ENCODE data around the gene ATAD2B.

The ATAD2B gene

GRCh38 chr2:23828986-23829385 is 97.9 kb downstream of the ATAD2B start:
- H3K27ac ChIP-seq (ENCODE audit: low read length) = no peak overlapping the region
- H3K27me3 ChIP-seq (ENCODE audit: insufficient read depth, low read length) = no peaks in the 10 kb centered on the region
- no peaks in the 10 kb centered on the region for H3K9me3 ChIP-seq (ENCODE audit: insufficient read depth, low read depth, low read length)
- H3K4me1 ChIP-seq (ENCODE audit: insufficient read depth, low read length) = no peaks in the 10 kb centered on the region
- no peaks in the 10 kb centered on the region for H3K36me3 ChIP-seq (ENCODE audit: insufficient read depth, low read depth, low read length)
- no peak overlapping the region for H3K9ac ChIP-seq (ENCODE audit: low read depth, low read length)
- H3K4me3 ChIP-seq (ENCODE audit: low read length) = no peak overlapping the region

- Histone ChIP-seq H3K27me3 (ENCODE audit: insufficient read depth, low read length) (no peaks in the 10 kb centered on the region), H3K4me3 (ENCODE audit: low read length) (no peak overlapping the region), H3K9ac (ENCODE audit: low read depth, low read length) (no peak overlapping the region), H3K9me3 (ENCODE audit: insufficient read depth, low read depth, low read length) (no peaks in the 10 kb centered on the region), H3K4me1 (ENCODE audit: insufficient read depth, low read length) (no peaks in the 10 kb centered on the region), H3K27ac (ENCODE audit: low read length) (no peak overlapping the region), H3K36me3 (ENCODE audit: insufficient read depth, low read depth, low read length) (no peaks in the 10 kb centered on the region)
These were observed 98.5 kb downstream of the ATAD2B start for GRCh38 chr2:23828256-23828980.

GRCh38 chr2:23827287-23827686 is 99.6 kb downstream of the ATAD2B start:
- Histone ChIP-seq H3K9ac (ENCODE audit: low read depth, low read length) (no peak overlapping the region), H3K27me3 (ENCODE audit: insufficient read depth, low read length) (no peaks in the 10 kb centered on the region), H3K4me1 (ENCODE audit: insufficient read depth, low read length) (no peaks in the 10 kb centered on the region), H3K4me3 (ENCODE audit: low read length) (no peak overlapping the region), H3K27ac (ENCODE audit: low read length) (no peak overlapping the region), H3K9me3 (ENCODE audit: insufficient read depth, low read depth, low read length) (no peaks in the 10 kb centered on the region), H3K36me3 (ENCODE audit: insufficient read depth, low read depth, low read length) (peaks cover 5% of the 10 kb centered on the region; the same call in 1 of the 2 replicates)

GRCh38 chr2:23826771-23827170 is 100.2 kb downstream of the ATAD2B start:
- H3K36me3 ChIP-seq (ENCODE audit: insufficient read depth, low read depth, low read length) = peaks cover 9% of the 10 kb centered on the region; the same call in 1 of the 2 replicates
- no peaks in the 10 kb centered on the region for H3K9me3 ChIP-seq (ENCODE audit: insufficient read depth, low read depth, low read length)
- H3K4me1 ChIP-seq (ENCODE audit: insufficient read depth, low read length) = no peaks in the 10 kb centered on the region
- H3K27me3 ChIP-seq (ENCODE audit: insufficient read depth, low read length) = no peaks in the 10 kb centered on the region
- no peak overlapping the region for H3K4me3 ChIP-seq (ENCODE audit: low read length)
- no peak overlapping the region for H3K9ac ChIP-seq (ENCODE audit: low read depth, low read length)
- no peak overlapping the region for H3K27ac ChIP-seq (ENCODE audit: low read length)

GRCh38 chr2:23826040-23826439 is 100.9 kb downstream of the ATAD2B start:
- no peaks in the 10 kb centered on the region for H3K4me1 ChIP-seq (ENCODE audit: insufficient read depth, low read length)
- peaks cover 9% of the 10 kb centered on the region; the same call in 1 of the 2 replicates for H3K36me3 ChIP-seq (ENCODE audit: insufficient read depth, low read depth, low read length)
- no peak overlapping the region for H3K27ac ChIP-seq (ENCODE audit: low read length)
- no peaks in the 10 kb centered on the region for H3K27me3 ChIP-seq (ENCODE audit: insufficient read depth, low read length)
- H3K4me3 ChIP-seq (ENCODE audit: low read length) = no peak overlapping the region
- no peak overlapping the region for H3K9ac ChIP-seq (ENCODE audit: low read depth, low read length)
- H3K9me3 ChIP-seq (ENCODE audit: insufficient read depth, low read depth, low read length) = no peaks in the 10 kb centered on the region

- no peak overlapping the region for H3K9ac ChIP-seq (ENCODE audit: low read depth, low read length)
- H3K4me1 ChIP-seq (ENCODE audit: insufficient read depth, low read length) = no peaks in the 10 kb centered on the region
These were observed 102.1 kb downstream of the ATAD2B start for GRCh38 chr2:23824777-23825212.

GRCh38 chr2:23823863-23824262 is 103.1 kb downstream of the ATAD2B start:
- H3K4me3 ChIP-seq (ENCODE audit: low read length) = no peak overlapping the region
- no peak overlapping the region for H3K9ac ChIP-seq (ENCODE audit: low read depth, low read length)
- H3K27ac ChIP-seq (ENCODE audit: low read length) = no peak overlapping the region
- no peaks in the 10 kb centered on the region for H3K4me1 ChIP-seq (ENCODE audit: insufficient read depth, low read length)
- H3K36me3 ChIP-seq (ENCODE audit: insufficient read depth, low read depth, low read length) = peaks cover 9% of the 10 kb centered on the region; the same call in 1 of the 2 replicates
- no peaks in the 10 kb centered on the region for H3K9me3 ChIP-seq (ENCODE audit: insufficient read depth, low read depth, low read length)
- no peaks in the 10 kb centered on the region for H3K27me3 ChIP-seq (ENCODE audit: insufficient read depth, low read length)

More at GRCh38 chr2:23824777-23825212, 102.1 kb downstream of the ATAD2B start:
- Histone ChIP-seq H3K9me3 (ENCODE audit: insufficient read depth, low read depth, low read length) (no peaks in the 10 kb centered on the region), H3K36me3 (ENCODE audit: insufficient read depth, low read depth, low read length) (peaks cover 9% of the 10 kb centered on the region; the same call in 1 of the 2 replicates), H3K27me3 (ENCODE audit: insufficient read depth, low read length) (no peaks in the 10 kb centered on the region), H3K4me3 (ENCODE audit: low read length) (no peak overlapping the region), H3K27ac (ENCODE audit: low read length) (no peak overlapping the region)

- peaks cover 2% of the 10 kb centered on the region; the same call in 1 of the 2 replicates for H3K4me1 ChIP-seq (ENCODE audit: insufficient read depth, low read length)
- H3K27ac ChIP-seq (ENCODE audit: low read length) = no peak overlapping the region
- H3K4me3 ChIP-seq (ENCODE audit: low read length) = no peak overlapping the region
- H3K9ac ChIP-seq (ENCODE audit: low read depth, low read length) = no peak overlapping the region
- H3K27me3 ChIP-seq (ENCODE audit: insufficient read depth, low read length) = no peaks in the 10 kb centered on the region
- peaks cover 4% of the 10 kb centered on the region for H3K36me3 ChIP-seq (ENCODE audit: insufficient read depth, low read depth, low read length)
- H3K9me3 ChIP-seq (ENCODE audit: insufficient read depth, low read depth, low read length) = no peaks in the 10 kb centered on the region
These were observed 112.0 kb downstream of the ATAD2B start for GRCh38 chr2:23814963-23815362.

- no peak overlapping the region for H3K27ac ChIP-seq (ENCODE audit: low read length)
- H3K4me3 ChIP-seq (ENCODE audit: low read length) = no peak overlapping the region
- H3K27me3 ChIP-seq (ENCODE audit: insufficient read depth, low read length) = no peaks in the 10 kb centered on the region
- H3K36me3 ChIP-seq (ENCODE audit: insufficient read depth, low read depth, low read length) = peaks cover 11% of the 10 kb centered on the region
- H3K9me3 ChIP-seq (ENCODE audit: insufficient read depth, low read depth, low read length) = no peaks in the 10 kb centered on the region
- H3K9ac ChIP-seq (ENCODE audit: low read depth, low read length) = no peak overlapping the region
- peaks cover 2% of the 10 kb centered on the region; the same call in 1 of the 2 replicates for H3K4me1 ChIP-seq (ENCODE audit: insufficient read depth, low read length)
These were observed 113.5 kb downstream of the ATAD2B start for GRCh38 chr2:23813438-23813837.

- Histone ChIP-seq H3K9me3 (ENCODE audit: insufficient read depth, low read depth, low read length) (no peaks in the 10 kb centered on the region), H3K36me3 (ENCODE audit: insufficient read depth, low read depth, low read length) (peaks cover 11% of the 10 kb centered on the region), H3K9ac (ENCODE audit: low read depth, low read length) (no peak overlapping the region), H3K27ac (ENCODE audit: low read length) (no peak overlapping the region), H3K4me3 (ENCODE audit: low read length) (no peak overlapping the region), H3K4me1 (ENCODE audit: insufficient read depth, low read length) (peaks cover 2% of the 10 kb centered on the region; the same call in 1 of the 2 replicates), H3K27me3 (ENCODE audit: insufficient read depth, low read length) (no peaks in the 10 kb centered on the region)
These were observed 117.8 kb downstream of the ATAD2B start for GRCh38 chr2:23809150-23809549.

- no peak overlapping the region for H3K9ac ChIP-seq (ENCODE audit: low read depth, low read length)
- H3K36me3 ChIP-seq (ENCODE audit: insufficient read depth, low read depth, low read length) = peaks cover 11% of the 10 kb centered on the region
- no peaks in the 10 kb centered on the region for H3K27me3 ChIP-seq (ENCODE audit: insufficient read depth, low read length)
- no peaks in the 10 kb centered on the region; the same call in 1 of the 2 replicates for H3K4me1 ChIP-seq (ENCODE audit: insufficient read depth, low read length)
- H3K9me3 ChIP-seq (ENCODE audit: insufficient read depth, low read depth, low read length) = no peaks in the 10 kb centered on the region
- no peak overlapping the region for H3K4me3 ChIP-seq (ENCODE audit: low read length)
- no peak overlapping the region for H3K27ac ChIP-seq (ENCODE audit: low read length)
These were observed 120.2 kb downstream of the ATAD2B start for GRCh38 chr2:23806665-23807249.

- Histone ChIP-seq H3K4me3 (ENCODE audit: low read length) (no peak overlapping the region), H3K27ac (ENCODE audit: low read length) (no peak overlapping the region), H3K9me3 (ENCODE audit: insufficient read depth, low read depth, low read length) (no peaks in the 10 kb centered on the region), H3K4me1 (ENCODE audit: insufficient read depth, low read length) (no peaks in the 10 kb centered on the region), H3K36me3 (ENCODE audit: insufficient read depth, low read depth, low read length) (peaks cover 11% of the 10 kb centered on the region), H3K9ac (ENCODE audit: low read depth, low read length) (no peak overlapping the region), H3K27me3 (ENCODE audit: insufficient read depth, low read length) (no peaks in the 10 kb centered on the region)
These were observed 120.7 kb downstream of the ATAD2B start for GRCh38 chr2:23806201-23806600.

Data from iPS-20b (cell line).